ENCODE results near the gene EFNA1. TPM values are rescaled to one million over a fixed set of nuclear protein-coding genes. Genes with fewer than 3 reads are reported as not detected.

The EFNA1 gene
- total and polyA plus RNA-seq, 2 of the 13 experiments (the other 11 are each of a cell fraction or from before 2014, with no cell fraction given): 81.8 to 874 TPM

DNA sequence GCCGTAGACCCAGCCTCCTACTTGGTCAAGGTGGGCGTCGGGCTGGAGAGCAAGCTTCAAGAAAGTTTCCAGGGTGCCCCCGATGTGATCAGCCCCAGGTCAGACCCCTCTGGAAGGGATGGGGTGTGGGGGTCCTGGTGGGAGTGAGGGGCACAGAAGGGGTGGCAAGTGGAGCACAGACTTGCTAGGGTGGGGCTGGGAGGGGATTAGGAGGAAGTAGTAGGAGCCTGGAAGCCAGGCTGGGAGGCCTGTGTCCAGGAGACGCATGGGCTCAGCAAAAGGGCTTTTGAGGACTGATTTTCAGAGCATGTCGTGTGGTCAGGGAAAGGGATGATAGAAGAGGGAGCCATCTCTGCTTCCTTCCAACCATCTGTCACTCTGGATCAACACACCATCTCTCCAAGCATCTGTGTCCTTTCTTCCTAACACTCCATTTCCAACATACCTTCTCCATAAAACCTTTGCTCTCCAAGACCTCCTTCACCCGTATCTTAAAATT lies 54.4 kb downstream of the EFNA1 start (continued):
- TF ChIP-seq, protein P1, sequence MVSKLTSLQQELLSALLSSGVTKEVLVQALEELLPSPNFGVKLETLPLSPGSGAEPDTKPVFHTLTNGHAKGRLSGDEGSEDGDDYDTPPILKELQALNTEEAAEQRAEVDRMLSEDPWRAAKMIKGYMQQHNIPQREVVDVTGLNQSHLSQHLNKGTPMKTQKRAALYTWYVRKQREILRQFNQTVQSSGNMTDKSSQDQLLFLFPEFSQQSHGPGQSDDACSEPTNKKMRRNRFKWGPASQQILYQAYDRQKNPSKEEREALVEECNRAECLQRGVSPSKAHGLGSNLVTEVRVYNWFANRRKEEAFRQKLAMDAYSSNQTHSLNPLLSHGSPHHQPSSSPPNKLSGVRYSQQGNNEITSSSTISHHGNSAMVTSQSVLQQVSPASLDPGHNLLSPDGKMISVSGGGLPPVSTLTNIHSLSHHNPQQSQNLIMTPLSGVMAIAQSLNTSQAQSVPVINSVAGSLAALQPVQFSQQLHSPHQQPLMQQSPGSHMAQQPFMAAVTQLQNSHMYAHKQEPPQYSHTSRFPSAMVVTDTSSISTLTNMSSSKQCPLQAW (CRISPR knock-in tag; IDR thresholded peaks at IDR 0.05): no peak

DNA sequence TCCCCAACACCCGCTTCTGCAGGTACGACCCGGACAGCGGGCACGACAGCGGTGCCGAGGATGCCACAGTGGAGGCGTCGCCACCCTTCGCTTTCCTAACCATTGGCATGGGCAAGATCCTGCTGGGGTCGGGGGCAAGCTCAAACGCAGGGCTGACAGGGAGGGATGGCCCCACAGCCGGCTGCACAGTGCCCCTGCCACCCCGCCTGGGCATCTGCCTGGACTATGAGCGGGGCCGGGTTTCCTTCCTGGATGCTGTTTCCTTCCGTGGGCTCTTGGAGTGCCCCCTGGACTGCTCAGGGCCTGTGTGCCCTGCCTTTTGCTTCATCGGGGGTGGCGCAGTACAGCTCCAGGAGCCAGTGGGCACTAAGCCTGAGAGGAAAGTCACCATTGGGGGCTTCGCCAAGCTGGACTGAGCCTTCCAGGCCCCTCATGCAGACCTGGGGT lies 56.1 kb downstream of the EFNA1 start:
- Histone ChIP-seq H3K4me3 (replicated peaks in 1 of 3; ENCODE audit: insufficient read depth in 1 of 3, low read depth in 2 of 3, low read length in 3 of 3) (no peak overlapping the region), H3K79me2 (ENCODE audit: insufficient read depth, low read length) (no peaks in the 10 kb centered on the region), H3K4me2 (ENCODE audit: low read depth, low read length) (no peak overlapping the region), H3K9ac (ENCODE audit: insufficient read depth, low read depth, low read length) (no peak overlapping the region), H2AFZ (ENCODE audit: low read length) (no peak overlapping the region), H3K27me3 (ENCODE audit: control insufficient read depth in 1 of 2, insufficient read depth in 2 of 2, low read length in 2 of 2) (peaks cover 7 to 61% of the 10 kb centered on the region in 2 experiments; a peak in 4 of 5 replicates), H3K27ac (ENCODE audit: extremely low read length, insufficient read depth, low read length) (no peak overlapping the region), H3K9me3 (ENCODE audit: low read length) (no peaks in the 10 kb centered on the region), H4K20me1 (ENCODE audit: insufficient read depth, low read length) (no peaks in the 10 kb centered on the region), H3K36me3 (replicated peaks in 1 of 2; ENCODE audit: control insufficient read depth in 1 of 2, insufficient read depth in 2 of 2, low read length in 2 of 2) (no peaks in the 10 kb centered on the region), H3K4me1 (ENCODE audit: insufficient read depth, low read length) (peaks cover 21% of the 10 kb centered on the region)
- DNase-seq (ENCODE audit: low spot score) (no peak), FAIRE-seq (no peak), ATAC-seq (no peak)
- POLR2A ChIA-PET: no interaction called here
- no TSS peak for BruUV-seq (replicated peaks)
- TF ChIP-seq HNRNPL (IDR thresholded peaks at IDR 0.05; ENCODE audit: low read depth, low read length) (0 out of 2 replicates have a peak, but pooled peaks have one; percentile 47), NCOR1 (IDR thresholded peaks at IDR 0.05; ENCODE audit: borderline replicate concordance, low read length) (no peak)
- in situ Hi-C loops (cut with HindIII; ENCODE audit: extremely low pct_ligation_motif_present, low pct_unique_long_range_greater_than_20kb): no loop called here
- 44% methylated on average over 16 of the region's 20 CpGs for WGBS (ENCODE audit: low lambda C conversion rate)
- intact Hi-C loops (cut with micrococcal nuclease; ENCODE audit: unreplicated experiment): no loop called here
- CTCF ChIA-PET (ENCODE audit: low intra/inter-chr PET ratio, low total read pairs): no interaction called here

DNA sequence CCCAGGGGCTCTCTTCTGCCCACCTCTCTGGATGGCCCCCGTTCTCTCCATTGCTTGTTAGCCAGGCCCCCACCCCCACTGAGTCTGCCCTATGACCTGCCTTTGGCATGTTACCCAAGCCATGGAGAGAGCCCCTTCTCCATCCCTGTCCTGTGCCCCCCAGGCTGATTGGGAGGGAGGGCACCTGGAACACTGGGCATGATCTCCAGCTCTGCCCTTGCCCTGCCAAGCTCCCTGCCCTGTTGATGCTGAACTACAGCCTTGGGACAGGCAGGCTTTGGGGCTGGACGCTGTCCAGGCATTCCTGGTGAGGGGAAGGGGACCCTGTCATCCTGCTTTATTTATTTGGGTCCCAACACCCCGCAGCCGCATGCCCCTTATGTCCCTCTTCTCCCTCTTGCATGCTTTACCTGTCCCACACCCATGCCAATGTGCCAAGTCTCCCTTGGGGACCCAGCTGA lies 56.7 kb downstream of the EFNA1 start:
- FAIRE-seq (no peak), DNase-seq (ENCODE audit: low spot score) (no peak), ATAC-seq (no peak)
- H3K4me2 ChIP-seq (ENCODE audit: low read depth, low read length): no peak overlapping the region
- in situ Hi-C loops (cut with HindIII; ENCODE audit: extremely low pct_ligation_motif_present, low pct_unique_long_range_greater_than_20kb): no loop called here
- no peaks in the 10 kb centered on the region for H4K20me1 ChIP-seq (ENCODE audit: insufficient read depth, low read length)
- H3K9ac ChIP-seq (ENCODE audit: insufficient read depth, low read depth, low read length): no peak overlapping the region
- peaks cover 7 to 61% of the 10 kb centered on the region in 2 experiments; a peak in 4 of 5 replicates for H3K27me3 ChIP-seq (ENCODE audit: control insufficient read depth in 1 of 2, insufficient read depth in 2 of 2, low read length in 2 of 2)
- no peak overlapping the region for H3K4me3 ChIP-seq (replicated peaks in 1 of 3; ENCODE audit: insufficient read depth in 1 of 3, low read depth in 2 of 3, low read length in 3 of 3)
- H3K4me1 ChIP-seq (ENCODE audit: insufficient read depth, low read length): peaks cover 16% of the 10 kb centered on the region; the same call in 1 of the 2 replicates
- WGBS (ENCODE audit: low lambda C conversion rate): 39% methylated on average over 4 of the region's 4 CpGs
- no peaks in the 10 kb centered on the region for H3K79me2 ChIP-seq (ENCODE audit: insufficient read depth, low read length)
- H3K27ac ChIP-seq (ENCODE audit: extremely low read length, insufficient read depth, low read length): no peak overlapping the region
- no peak overlapping the region for H2AFZ ChIP-seq (ENCODE audit: low read length)
- H3K9me3 ChIP-seq (ENCODE audit: low read length): no peaks in the 10 kb centered on the region
- H3K36me3 ChIP-seq (replicated peaks in 1 of 2; ENCODE audit: control insufficient read depth in 1 of 2, insufficient read depth in 2 of 2, low read length in 2 of 2): no peaks in the 10 kb centered on the region
- intact Hi-C loops (cut with micrococcal nuclease; ENCODE audit: unreplicated experiment): no loop called here
- ChIA-PET POLR2A (no interaction called here), CTCF (ENCODE audit: low intra/inter-chr PET ratio, low total read pairs) (no interaction called here)
- no TSS peak for BruUV-seq (replicated peaks)
- TF ChIP-seq ZNF713 (CRISPR knock-in tag; IDR thresholded peaks at IDR 0.05) (no peak), EHMT2 (IDR thresholded peaks at IDR 0.05; ENCODE audit: borderline replicate concordance, low read depth, low read length) (no peak), ESRRA (CRISPR knock-in tag; IDR thresholded peaks at IDR 0.05; ENCODE audit: low read depth) (no peak), ZNF619 (CRISPR knock-in tag; IDR thresholded peaks at IDR 0.05) (no peak), ZNF451 (CRISPR knock-in tag; IDR thresholded peaks at IDR 0.05) (no peak), KLF11 (CRISPR knock-in tag; IDR thresholded peaks at IDR 0.05) (no peak), ARHGAP35 (CRISPR knock-in tag; IDR thresholded peaks at IDR 0.05; ENCODE audit: borderline replicate concordance) (no peak)

Measured in HepG2 (cell line).